IPS-15b (cell line): Measurements from ENCODE around the gene STX4.

ENCODE experiments used
- H3K27me3 ChIP-seq: one replicate; pipeline ENCODE4 v1.6.1; 2013; ENCODE audit warnings: low read length; ENCODE audit not compliant: control insufficient read depth, insufficient read depth
- H3K36me3 ChIP-seq: one replicate; pipeline ENCODE4 v1.6.1; 2013; ENCODE audit warnings: low read length; ENCODE audit not compliant: control insufficient read depth, insufficient read depth
- H3K4me1 ChIP-seq: one replicate; pipeline ENCODE4 v1.6.1; 2013; ENCODE audit warnings: mild to moderate bottlenecking, low read length; ENCODE audit not compliant: control insufficient read depth, insufficient read depth
- H3K4me3 ChIP-seq: one replicate; pipeline ENCODE4 v1.5.1; 2013; ENCODE audit warnings: low read depth, low read length
- H3K9ac ChIP-seq: one replicate; pipeline ENCODE4 v1.6.1; 2013; ENCODE audit warnings: low read depth, mild to moderate bottlenecking, low read length
- H3K9me3 ChIP-seq: one replicate; pipeline ENCODE4 v1.6.1; 2013; ENCODE audit warnings: mild to moderate bottlenecking, low read length; ENCODE audit not compliant: control insufficient read depth, insufficient read depth

Gene STX4

DNA sequence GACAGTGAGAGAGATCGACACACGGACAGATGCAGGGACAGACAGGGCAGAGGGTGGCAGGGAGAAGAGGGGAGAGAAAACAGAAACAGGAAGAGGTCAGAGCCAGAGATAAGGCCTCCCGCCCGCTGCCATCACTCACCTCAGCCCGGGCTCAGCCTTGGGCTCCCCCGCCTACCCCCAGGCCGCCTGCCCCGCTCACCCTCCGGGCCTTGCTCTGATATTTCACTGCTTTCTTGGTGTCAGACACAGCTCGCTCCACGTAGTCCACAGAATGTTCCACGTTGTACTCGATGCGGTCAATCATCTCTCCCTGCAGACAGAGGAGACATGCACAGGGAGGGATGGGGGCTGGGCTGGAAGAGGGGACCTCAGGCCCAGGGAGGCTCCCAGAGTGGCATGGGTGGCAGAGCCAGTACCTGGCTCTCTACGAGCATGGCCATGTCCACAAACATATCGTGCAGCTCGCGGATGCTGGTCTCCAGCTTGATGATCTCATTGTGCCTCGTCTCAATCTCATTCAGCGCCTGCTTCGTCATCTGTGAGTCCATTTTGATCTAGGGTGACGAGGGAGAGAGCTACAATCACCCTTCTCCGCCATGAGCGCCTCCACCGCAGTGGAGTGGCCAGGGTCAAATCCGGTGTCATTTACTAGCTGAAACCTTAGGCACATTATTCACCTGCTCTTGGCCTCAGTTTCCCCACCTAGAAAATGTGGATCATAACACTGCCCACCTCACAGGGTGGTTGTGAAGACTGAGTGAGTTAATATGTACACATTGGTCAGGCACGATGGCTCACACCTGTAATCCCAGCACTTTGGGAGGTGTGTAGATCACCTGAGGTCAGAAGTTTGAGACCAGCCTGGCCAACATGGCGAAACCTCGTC is 40.2 kb upstream of the STX4 start:
- Histone ChIP-seq H3K9ac (no peak overlapping the region), H3K36me3 (peaks cover 5% of the 10 kb centered on the region), H3K27me3 (no peaks in the 10 kb centered on the region), H3K4me3 (no peak overlapping the region), H3K9me3 (no peaks in the 10 kb centered on the region), H3K4me1 (peaks cover 6% of the 10 kb centered on the region)

DNA sequence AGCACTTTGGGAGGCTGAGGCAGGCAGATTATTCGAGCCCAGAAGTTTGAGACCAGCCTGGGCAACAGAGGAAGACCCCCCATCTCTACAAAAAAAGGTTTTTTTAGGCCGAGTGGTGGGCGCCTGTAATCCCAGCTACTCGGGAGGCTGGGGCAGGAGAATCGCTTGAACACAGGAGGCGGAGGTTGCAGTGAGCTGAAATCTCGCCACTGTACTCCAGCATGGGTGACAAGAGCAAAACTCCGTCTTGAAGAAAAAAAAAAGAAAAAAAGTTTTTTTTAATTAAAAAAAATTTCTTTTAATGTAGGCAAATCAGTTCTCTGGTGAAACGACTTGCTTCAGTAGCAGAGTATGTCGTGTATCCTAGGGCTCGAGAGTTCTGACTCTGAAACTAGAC is 37.4 kb upstream of the STX4 start:
- Histone ChIP-seq H3K4me3 (peak overlapping the region; percentile 83), H3K9ac (no peak overlapping the region), H3K9me3 (no peaks in the 10 kb centered on the region), H3K27me3 (no peaks in the 10 kb centered on the region), H3K36me3 (peaks cover 3% of the 10 kb centered on the region), H3K4me1 (peaks cover 12% of the 10 kb centered on the region)

DNA sequence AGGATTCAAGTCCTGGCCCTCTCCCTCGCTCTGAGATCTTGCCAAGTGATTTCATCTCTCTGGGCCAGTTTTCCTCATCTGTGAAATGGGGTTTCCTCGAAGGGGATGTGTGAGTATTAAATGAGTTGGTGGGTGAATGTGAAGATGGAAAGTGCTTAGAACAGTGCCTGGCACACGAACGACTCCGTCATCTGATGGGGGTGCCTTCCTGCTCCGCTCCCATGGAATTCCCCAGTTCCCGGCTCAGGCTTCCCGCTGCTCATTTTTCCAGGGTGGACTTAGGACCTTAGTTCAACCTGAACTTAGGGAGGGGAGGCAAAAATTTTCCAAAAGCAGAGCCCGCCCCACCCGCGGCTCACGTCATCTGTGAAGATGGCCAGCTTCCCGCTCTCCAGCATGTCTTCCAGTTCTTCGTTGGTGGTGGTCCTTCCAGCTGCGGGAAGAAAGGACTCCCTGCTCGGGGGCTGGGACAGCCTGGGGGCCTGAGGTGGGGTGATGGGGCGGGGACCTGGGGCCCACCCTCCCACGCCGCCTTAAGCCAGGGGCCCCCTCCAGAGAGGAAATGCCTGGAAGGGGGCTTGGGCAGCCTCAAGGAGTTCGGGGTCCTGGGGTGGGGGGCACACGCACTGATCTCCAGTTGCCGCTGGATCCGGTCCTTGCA is 36.9 kb upstream of the STX4 start:
- peak overlapping the region; percentile 83 for H3K4me3 ChIP-seq
- H3K27me3 ChIP-seq, result no peaks in the 10 kb centered on the region
- peaks cover 12% of the 10 kb centered on the region for H3K4me1 ChIP-seq
- no peaks in the 10 kb centered on the region for H3K9me3 ChIP-seq
- H3K9ac ChIP-seq, result no peak overlapping the region
- no peaks in the 10 kb centered on the region for H3K36me3 ChIP-seq

DNA sequence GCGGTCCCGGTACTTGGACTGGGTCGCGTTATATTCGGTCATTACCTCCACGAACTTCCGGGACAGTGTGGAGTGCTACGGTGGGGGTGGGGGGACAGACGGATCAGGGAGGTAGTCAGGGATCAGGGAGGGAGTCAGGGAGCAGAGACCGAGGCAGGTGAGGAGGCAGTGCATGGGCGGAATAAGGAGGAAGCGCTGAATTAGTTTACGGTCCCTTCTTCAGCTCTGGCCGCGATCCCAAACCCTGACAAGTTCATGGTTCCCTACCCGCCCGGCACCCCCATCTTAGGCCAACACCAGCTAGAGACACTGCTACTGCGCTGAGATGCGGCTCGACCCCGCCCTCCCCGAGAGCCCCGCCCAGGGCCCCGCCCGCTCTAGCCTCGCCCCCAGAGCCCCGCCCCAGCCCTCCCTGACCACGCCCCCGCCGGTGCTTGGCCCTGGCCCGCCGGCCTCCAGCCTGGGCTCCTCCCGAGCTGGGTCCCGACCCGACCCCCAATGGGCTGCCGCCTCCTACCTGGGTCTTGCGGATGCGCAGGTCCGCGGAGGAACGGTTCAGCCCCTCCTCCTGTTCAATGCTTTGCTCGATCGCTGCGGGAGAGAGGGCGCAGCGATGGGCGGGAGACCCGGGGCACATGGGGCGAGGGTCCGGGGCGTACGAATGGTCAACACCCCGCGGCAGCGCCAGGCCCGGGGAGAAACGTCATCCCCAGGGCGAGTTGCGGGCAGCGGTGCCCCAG is 36.2 kb upstream of the STX4 start:
- Histone ChIP-seq H3K4me3 (peak overlapping the region; percentile 83), H3K9ac (no peak overlapping the region)

DNA sequence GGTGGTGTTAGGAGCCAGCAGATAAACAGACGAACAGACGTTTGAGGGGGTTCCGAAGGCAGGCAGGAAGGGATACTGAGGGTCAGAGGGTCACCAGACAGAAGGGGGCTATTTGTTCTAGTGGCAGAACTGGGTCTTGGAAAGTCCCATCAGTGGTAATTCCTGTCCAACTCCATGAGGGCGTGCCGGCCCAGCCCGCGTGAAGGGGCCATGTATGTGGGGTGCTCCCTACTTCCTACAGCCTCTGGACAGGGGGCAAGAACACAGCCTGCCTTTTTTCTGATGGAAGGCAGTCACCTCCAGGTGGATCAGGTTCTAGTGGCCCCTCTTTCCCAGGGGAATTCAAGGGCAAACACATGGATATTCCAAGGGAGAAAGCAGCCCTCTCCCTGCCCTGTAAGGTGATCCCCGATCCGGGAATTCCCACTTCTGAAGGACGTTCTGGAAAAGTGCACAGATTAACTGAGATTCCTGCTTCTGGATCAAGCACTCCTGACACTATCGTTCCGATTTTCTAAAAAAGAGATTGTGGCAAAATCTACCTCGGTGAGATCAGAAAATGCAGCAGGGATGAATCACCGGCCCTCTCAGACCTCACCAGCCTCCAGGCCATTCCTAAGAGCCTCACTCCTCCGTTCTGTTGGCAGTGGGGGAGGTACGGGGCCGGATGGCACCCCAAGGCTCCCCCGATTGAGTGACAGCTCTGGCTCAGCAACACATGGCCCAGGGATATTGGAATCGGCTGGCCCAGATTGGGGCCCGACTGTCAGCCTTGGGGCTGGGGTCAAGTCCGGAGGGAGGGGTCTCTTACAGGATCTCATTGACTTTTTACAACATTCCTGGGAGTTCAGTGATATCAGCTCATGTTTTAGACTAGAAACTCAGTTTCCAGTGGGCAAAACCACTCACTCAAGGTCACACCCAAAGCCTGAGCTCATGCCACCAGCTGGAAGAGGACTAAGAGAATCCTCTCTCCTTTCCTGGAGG is 35.3 kb upstream of the STX4 start:
- H3K4me3 ChIP-seq, result peak overlapping the region; percentile 71
- H3K4me1 ChIP-seq, result peaks cover 12% of the 10 kb centered on the region
- H3K9me3 ChIP-seq, result no peaks in the 10 kb centered on the region
- no peaks in the 10 kb centered on the region for H3K27me3 ChIP-seq
- no peak overlapping the region for H3K9ac ChIP-seq
- no peaks in the 10 kb centered on the region for H3K36me3 ChIP-seq

More for the DNA sequence above, 36.2 kb upstream of the STX4 start:
- Histone ChIP-seq H3K27me3 (no peaks in the 10 kb centered on the region), H3K9me3 (no peaks in the 10 kb centered on the region), H3K4me1 (peaks cover 12% of the 10 kb centered on the region), H3K36me3 (no peaks in the 10 kb centered on the region)

DNA sequence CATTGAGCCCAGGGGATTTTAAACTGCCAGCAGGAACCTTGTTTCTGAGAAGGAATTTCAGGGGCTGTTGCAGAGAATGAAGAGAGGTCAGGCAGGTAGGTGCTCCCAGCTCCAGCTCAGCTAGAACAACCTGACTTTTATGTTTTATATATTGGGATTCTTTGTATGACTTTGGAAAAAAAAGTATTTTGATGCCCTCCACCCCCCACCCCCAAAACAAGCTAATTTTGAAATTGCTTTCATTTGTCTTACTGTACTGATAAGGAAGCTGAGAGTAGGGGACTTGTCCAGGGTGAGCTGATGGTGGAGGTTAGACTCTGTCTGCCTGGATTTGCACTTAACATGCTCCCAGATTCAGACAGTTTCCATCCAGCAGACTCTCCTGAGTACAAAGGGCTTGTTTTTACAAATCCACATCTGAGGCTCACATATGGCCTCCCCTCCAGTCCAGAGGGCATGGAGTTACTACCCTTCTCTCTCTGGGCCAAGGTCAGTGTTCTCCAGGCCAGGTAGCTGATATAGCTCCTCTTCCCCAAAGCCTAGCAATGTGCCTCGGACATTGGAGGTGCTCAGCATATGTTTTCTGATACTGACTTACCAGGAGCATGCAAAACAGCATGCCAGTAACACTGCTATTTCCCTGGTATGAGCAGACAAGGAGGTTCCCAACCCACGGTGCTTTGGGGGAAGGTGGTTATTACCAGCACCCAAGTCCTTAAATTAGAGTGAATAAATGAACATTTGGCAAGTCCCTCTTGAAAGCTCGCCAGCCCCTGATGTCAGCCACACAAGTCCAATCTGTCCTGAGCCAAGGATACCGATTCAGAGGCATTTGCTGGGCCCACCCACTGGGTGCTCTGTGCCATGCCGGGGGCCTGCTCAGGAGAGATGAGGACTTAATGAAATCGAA is 34.3 kb upstream of the STX4 start:
- H3K27me3 ChIP-seq, result no peaks in the 10 kb centered on the region
- H3K4me1 ChIP-seq, result peaks cover 12% of the 10 kb centered on the region
- H3K9ac ChIP-seq, result no peak overlapping the region
- H3K9me3 ChIP-seq, result no peaks in the 10 kb centered on the region
- H3K36me3 ChIP-seq, result no peaks in the 10 kb centered on the region
- H3K4me3 ChIP-seq, result no peak overlapping the region

DNA sequence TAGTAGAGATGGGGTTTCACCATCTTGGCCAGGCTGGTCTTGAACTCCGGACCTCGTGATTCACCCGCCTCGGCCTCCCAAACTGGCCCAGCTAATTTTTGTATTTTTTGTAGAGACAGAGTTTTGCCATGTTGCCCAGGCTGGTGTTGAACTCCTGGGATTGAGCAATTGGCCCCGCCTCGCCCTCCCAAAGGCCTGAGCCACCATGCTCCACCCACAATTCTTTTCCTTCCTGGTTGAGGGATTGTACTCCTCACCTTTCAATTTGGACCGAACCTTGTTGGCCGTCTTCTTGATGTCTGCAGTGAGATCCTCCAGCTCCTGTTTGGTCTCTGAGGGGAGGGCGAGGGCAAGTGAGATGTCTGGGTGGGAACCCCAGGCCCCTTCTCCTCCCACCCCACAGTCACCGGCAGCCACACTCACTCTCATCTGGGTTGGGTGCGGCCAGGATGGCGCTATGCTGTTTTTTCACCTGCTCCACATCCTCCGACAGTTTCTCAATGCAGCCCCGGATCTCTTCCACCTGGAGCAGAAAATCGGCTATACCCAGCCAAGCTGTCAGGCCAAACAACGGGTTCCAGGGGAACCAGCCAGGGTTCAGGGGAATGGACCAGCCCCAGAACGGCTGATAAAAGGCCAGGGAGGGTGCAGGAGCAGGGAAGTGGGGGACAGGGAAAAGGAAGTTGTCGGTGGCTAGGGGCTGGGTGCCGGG is 32.5 kb upstream of the STX4 start:
- H3K4me1 ChIP-seq, result peaks cover 12% of the 10 kb centered on the region
- no peak overlapping the region for H3K4me3 ChIP-seq
- no peaks in the 10 kb centered on the region for H3K27me3 ChIP-seq
- H3K9me3 ChIP-seq, result no peaks in the 10 kb centered on the region
- H3K9ac ChIP-seq, result no peak overlapping the region
- H3K36me3 ChIP-seq, result no peaks in the 10 kb centered on the region

DNA sequence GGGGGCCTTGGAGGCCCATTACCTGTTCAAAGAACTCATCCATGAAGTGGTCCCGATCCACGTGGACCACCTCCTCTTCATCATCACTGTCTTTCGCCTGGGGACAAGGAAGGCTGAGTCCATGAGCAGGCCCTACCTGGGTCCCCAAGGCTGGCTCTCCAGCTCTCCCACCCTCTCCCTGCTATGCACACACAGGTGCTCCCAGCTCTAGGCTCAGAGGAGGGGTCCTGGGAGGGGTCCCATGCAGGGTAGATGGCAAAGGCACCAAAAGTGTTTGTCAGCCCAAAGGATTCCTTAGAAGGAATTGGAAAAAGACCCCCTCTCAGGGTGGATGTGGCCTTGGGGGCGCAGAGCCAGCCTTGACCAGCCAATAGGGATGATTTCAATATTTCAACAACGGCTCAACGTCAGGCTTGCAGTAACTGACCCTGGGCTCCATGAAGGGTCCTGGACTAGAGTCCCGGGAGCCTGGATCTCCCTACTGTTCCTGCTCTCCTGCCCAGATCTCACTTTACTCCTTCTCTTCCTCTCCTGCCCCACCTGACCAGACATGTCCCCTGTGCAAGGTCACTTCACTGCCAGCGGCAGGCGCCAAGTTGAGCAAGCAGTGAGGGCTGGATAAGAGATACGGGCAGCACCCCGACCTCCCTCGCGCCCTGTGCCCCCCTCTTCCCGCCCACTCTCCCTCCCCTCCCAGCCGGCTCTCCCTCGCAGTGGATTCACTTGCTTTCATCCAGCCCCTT is 31.7 kb upstream of the STX4 start:
- Histone ChIP-seq H3K4me3 (no peak overlapping the region), H3K36me3 (no peaks in the 10 kb centered on the region), H3K9ac (no peak overlapping the region), H3K27me3 (no peaks in the 10 kb centered on the region), H3K4me1 (peaks cover 12% of the 10 kb centered on the region), H3K9me3 (no peaks in the 10 kb centered on the region)

DNA sequence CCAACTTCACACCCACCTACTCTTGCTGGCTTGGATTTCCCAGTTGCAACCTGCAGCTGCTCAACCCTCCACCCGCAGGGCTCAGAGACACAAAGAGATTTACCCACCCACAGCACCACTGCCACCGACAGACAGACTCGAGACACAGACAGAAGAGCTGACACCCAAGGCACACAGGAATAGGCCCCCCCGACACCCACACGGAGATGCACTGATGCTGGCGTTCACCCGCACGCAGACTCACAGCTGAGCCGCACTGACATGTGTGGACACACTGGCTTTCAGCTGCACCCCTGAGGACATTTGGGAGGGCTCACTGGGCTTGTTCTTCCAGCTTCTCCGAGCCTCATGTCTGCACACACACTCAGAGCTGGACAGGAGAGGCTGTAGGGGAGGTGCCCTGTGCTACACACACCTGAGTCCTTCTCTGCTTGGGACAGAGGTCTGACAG is 31.1 kb upstream of the STX4 start:
- H3K27me3 ChIP-seq, result no peaks in the 10 kb centered on the region
- H3K4me1 ChIP-seq, result peaks cover 12% of the 10 kb centered on the region
- H3K36me3 ChIP-seq, result no peaks in the 10 kb centered on the region
- H3K4me3 ChIP-seq, result no peak overlapping the region
- no peak overlapping the region for H3K9ac ChIP-seq
- no peaks in the 10 kb centered on the region for H3K9me3 ChIP-seq
